Forelimb muscle (tissue), 1 donor: ENCODE measurements around the gene EMC1. TPM values are rescaled to one million over a fixed set of nuclear protein-coding genes. Genes with fewer than 3 reads are reported as not detected.
"Not testable (repeated sequence)": the region's sequence is repeated elsewhere in the genome, so short reads cannot be mapped to it uniquely, and the experiment has no call there.

ENCODE experiments used
- DNase-seq: peaks from one replicate; pipeline ENCODE4 v3.0.0-alpha.2; 2013; ENCODE audit warnings: low read depth
- polyA plus RNA-seq: library from polyadenylated mRNA; unstranded; fragments of 120-200 nt; gene quantifications from one replicate; pipeline ENCODE4 v1.2.1, GENCODE V29; 2013; ENCODE audit not compliant: insufficient read length

The EMC1 gene
- polyA plus RNA-seq = 36.3 TPM

GRCh38 chr1:19251305-19252196 is at the start of gene EMC1, which contains the start of gene MRTO4:
Gene EMC1, minus strand, starts transcription at chr1:19251524. Its CDS starts 15 bp downstream, at chr1:19251509.
Gene MRTO4, plus strand, starts transcription at chr1:19251805. Its CDS starts 31 bp downstream, at chr1:19251836.
- DNase-seq = peak; percentile 59

- DNase-seq = no peak
Measured at GRCh38 chr1:19300211-19300610, 48.9 kb upstream of the EMC1 start.

GRCh38 chr1:19294638-19295037 is 43.3 kb upstream of the EMC1 start:
- no peak for DNase-seq

GRCh38 chr1:19289244-19289643 is 37.9 kb upstream of the EMC1 start:
- DNase-seq = no peak

GRCh38 chr1:19288324-19289241 is 37.3 kb upstream of the EMC1 start, which contains the start of gene AKR7A3:
Gene AKR7A3, minus strand, starts transcription at chr1:19288770. Its CDS starts 61 bp downstream, at chr1:19288709.
- DNase-seq = not testable (repeated sequence)

- no peak for DNase-seq
Measured at GRCh38 chr1:19287436-19288185, 36.3 kb upstream of the EMC1 start.

- not testable (repeated sequence) for DNase-seq
Measured at GRCh38 chr1:19285807-19286206, 34.5 kb upstream of the EMC1 start.

GRCh38 chr1:19285366-19285765 is 34.0 kb upstream of the EMC1 start:
- not testable (repeated sequence) for DNase-seq

GRCh38 chr1:19284881-19285280 is 33.6 kb upstream of the EMC1 start:
- no peak for DNase-seq

- DNase-seq = no peak
Measured at GRCh38 chr1:19283891-19284290, 32.6 kb upstream of the EMC1 start.

- no peak for DNase-seq
Measured at GRCh38 chr1:19274636-19275035, 23.3 kb upstream of the EMC1 start.

- DNase-seq = not testable (repeated sequence)
Measured at GRCh38 chr1:19273844-19274531, 22.7 kb upstream of the EMC1 start.

- no peak for DNase-seq
Measured at GRCh38 chr1:19273106-19273843, 22.0 kb upstream of the EMC1 start.

- DNase-seq = no peak
Measured at GRCh38 chr1:19272064-19272463, 20.7 kb upstream of the EMC1 start.

GRCh38 chr1:19270343-19270730 is 19.0 kb upstream of the EMC1 start:
- DNase-seq = not testable (repeated sequence)

GRCh38 chr1:19269427-19270342 is 18.4 kb upstream of the EMC1 start:
- not testable (repeated sequence) for DNase-seq

- no peak for DNase-seq
Measured at GRCh38 chr1:19268445-19268844, 17.1 kb upstream of the EMC1 start.

GRCh38 chr1:19262744-19263143 is 11.4 kb upstream of the EMC1 start:
- no peak for DNase-seq

GRCh38 chr1:19262047-19262446 is 10.7 kb upstream of the EMC1 start:
- no peak for DNase-seq
